ENCODE measurements around the gene ARRDC1. TPM values are rescaled to one million over a fixed set of nuclear protein-coding genes. Genes with fewer than 3 reads are reported as not detected.

ARRDC1 gene
- total RNA-seq, 1 donor from 2014 or later, result 36.5 TPM

DNA sequence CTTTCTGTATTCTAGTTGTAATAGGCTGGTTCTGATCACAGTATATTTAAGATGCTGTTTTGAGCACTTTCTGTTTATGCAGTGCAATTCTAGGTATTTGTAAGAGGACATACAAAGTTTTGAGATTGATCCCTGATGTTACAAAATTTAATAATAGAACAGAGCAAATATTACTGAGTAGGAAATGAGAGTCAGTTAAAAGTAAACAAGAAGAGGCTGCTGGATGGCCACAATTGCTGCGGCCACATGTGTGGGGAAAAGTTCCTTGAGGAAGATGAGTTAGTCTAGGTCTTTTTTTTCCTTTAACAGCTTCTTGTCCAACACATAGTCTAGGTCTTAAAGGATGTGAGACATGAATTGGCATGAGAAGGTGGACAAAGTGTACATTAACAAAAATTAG is 24.6 kb downstream of the ARRDC1 start:
- TF ChIP-seq, protein P1, sequence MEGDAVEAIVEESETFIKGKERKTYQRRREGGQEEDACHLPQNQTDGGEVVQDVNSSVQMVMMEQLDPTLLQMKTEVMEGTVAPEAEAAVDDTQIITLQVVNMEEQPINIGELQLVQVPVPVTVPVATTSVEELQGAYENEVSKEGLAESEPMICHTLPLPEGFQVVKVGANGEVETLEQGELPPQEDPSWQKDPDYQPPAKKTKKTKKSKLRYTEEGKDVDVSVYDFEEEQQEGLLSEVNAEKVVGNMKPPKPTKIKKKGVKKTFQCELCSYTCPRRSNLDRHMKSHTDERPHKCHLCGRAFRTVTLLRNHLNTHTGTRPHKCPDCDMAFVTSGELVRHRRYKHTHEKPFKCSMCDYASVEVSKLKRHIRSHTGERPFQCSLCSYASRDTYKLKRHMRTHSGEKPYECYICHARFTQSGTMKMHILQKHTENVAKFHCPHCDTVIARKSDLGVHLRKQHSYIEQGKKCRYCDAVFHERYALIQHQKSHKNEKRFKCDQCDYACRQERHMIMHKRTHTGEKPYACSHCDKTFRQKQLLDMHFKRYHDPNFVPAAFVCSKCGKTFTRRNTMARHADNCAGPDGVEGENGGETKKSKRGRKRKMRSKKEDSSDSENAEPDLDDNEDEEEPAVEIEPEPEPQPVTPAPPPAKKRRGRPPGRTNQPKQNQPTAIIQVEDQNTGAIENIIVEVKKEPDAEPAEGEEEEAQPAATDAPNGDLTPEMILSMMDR (IDR thresholded peaks at IDR 0.05; ENCODE audit: unreplicated experiment), result no peak

DNA sequence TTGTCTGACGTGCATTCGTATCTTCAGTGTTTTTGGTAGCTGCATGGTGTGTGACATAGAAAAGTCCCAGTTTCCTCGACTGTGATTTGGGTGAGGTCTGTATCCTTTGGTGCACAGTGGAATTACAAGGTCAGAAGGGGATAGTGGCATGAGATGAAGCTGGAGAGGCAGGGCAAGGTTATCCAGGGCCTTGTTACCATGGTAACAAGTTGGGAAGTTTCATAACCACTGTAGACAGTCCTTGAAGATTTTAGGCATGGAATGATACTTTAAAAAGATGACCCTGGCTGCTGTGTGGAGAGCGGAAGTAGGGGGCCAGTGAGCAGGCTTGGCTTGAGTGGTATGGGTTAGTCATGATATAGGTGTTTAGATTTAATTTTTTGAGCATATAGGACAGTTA is 25.2 kb downstream of the ARRDC1 start:
- H3K27me3 Mint-ChIP-seq (ENCODE audit: low read depth), result no peaks in the 10 kb centered on the region
- H3K4me3 Mint-ChIP-seq, result no peak overlapping the region
- no peak overlapping the region for H3K27ac Mint-ChIP-seq
- DNase-seq (ENCODE audit: low spot score in 2 of 2, unreplicated experiment in 2 of 2), result no peak
- H3K4me1 Mint-ChIP-seq, result peaks cover 13% of the 10 kb centered on the region
- H3K36me3 Mint-ChIP-seq, result peaks cover 2% of the 10 kb centered on the region
- TF ChIP-seq, protein P1 (IDR thresholded peaks at IDR 0.05; ENCODE audit: unreplicated experiment), result no peak
- no peaks in the 10 kb centered on the region for H3K9me3 Mint-ChIP-seq

More for the DNA sequence above, 24.6 kb downstream of the ARRDC1 start:
- Mint-ChIP-seq H3K4me1 (peaks cover 13% of the 10 kb centered on the region), H3K36me3 (peaks cover 4% of the 10 kb centered on the region), H3K27ac (peak overlapping the region; percentile 31), H3K4me3 (no peak overlapping the region), H3K27me3 (ENCODE audit: low read depth) (no peaks in the 10 kb centered on the region), H3K9me3 (no peaks in the 10 kb centered on the region)
- no peak for DNase-seq (ENCODE audit: low spot score in 2 of 2, unreplicated experiment in 2 of 2)

GRCh38 chr9:137631345-137632229 is 26.1 kb downstream of the ARRDC1 start:
- H3K4me3 Mint-ChIP-seq, result no peak overlapping the region
- no peak overlapping the region for H3K27ac Mint-ChIP-seq
- H3K36me3 Mint-ChIP-seq, result no peaks in the 10 kb centered on the region
- H3K4me1 Mint-ChIP-seq, result peaks cover 13% of the 10 kb centered on the region
- H3K27me3 Mint-ChIP-seq (ENCODE audit: low read depth), result no peaks in the 10 kb centered on the region
- TF ChIP-seq, protein P1 (IDR thresholded peaks at IDR 0.05; ENCODE audit: unreplicated experiment), result no peak
- no peak for DNase-seq (ENCODE audit: low spot score in 2 of 2, unreplicated experiment in 2 of 2)
- no peaks in the 10 kb centered on the region for H3K9me3 Mint-ChIP-seq

DNA sequence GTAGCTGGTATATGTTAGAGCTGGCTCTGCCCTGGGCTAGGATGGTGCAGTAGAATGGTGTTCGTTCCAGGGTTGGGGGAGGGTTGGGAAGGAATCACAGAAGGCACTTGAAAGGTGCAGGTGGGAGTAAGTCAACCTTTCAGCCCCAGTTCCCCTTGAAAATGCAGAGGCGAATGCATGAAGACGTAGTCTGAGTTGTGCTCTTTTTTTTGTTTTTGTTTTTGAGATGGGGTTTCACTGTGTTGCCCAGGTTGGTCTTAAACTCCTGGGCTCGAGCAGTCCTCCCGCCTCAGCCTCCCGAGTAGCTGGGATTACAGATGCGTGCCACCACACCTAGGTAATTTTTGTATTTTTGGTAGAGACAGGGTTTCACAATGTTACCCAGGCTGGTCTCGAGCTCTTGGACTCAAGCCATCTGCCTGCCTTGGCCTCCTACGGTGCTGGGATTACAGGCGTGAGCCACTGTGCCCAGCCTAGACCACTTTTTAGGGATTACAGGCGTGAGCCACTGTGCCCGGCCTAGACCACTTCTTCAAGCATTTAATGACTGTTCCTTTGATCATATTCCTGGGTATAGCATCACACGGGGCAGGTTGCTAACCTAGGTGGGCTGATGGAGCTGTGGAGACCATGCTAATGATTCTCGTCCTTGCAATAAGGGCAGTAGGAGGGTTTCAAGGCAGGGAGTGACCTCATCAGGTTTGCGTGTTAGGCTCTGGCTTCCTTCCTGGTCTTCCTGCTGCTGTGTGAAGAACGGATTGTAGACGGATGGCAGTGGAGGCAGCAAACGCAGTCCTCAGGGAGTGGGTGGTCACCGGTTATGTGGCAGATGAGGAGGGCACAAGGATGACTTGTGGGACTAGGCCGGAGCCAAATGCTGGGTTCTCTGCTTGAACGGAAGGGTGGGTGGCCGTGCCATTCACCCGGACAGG is 27.0 kb downstream of the ARRDC1 start:
- H3K27ac Mint-ChIP-seq, result peak overlapping the region; percentile 28
- peaks cover 13% of the 10 kb centered on the region for H3K4me1 Mint-ChIP-seq
- TF ChIP-seq, protein P1 (IDR thresholded peaks at IDR 0.05; ENCODE audit: unreplicated experiment), result no peak
- no peak overlapping the region for H3K4me3 Mint-ChIP-seq
- no peaks in the 10 kb centered on the region for H3K36me3 Mint-ChIP-seq
- no peak for DNase-seq (ENCODE audit: low spot score in 2 of 2, unreplicated experiment in 2 of 2)
- H3K27me3 Mint-ChIP-seq (ENCODE audit: low read depth), result no peaks in the 10 kb centered on the region
- H3K9me3 Mint-ChIP-seq, result no peaks in the 10 kb centered on the region

DNA sequence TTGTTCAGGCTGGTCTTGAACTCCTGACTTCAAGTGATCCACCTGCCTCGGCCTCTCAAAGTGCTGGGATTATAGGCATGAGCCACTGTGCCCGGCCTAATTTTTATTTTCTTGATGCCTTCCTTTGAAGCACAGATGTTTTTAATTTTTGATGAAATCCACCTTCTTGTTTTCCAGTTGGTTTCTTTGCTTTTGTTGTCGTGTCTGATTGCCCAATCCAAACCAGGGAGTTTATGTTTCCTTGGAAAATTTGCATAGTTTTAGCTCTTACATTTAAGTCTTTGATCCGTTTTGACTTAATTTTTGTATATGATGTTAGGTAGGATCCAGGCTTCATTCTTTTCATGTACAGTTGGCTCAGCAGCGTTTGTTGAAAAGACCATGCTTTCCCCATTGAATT is 28.5 kb downstream of the ARRDC1 start:
- Mint-ChIP-seq H3K36me3 (peaks cover 2% of the 10 kb centered on the region), H3K27ac (peak overlapping the region; percentile 60), H3K4me3 (no peak overlapping the region), H3K9me3 (no peaks in the 10 kb centered on the region), H3K4me1 (peaks cover 6% of the 10 kb centered on the region), H3K27me3 (ENCODE audit: low read depth) (no peaks in the 10 kb centered on the region)
- DNase-seq (ENCODE audit: low spot score in 2 of 2, unreplicated experiment in 2 of 2), result no peak
- TF ChIP-seq, protein P1 (IDR thresholded peaks at IDR 0.05; ENCODE audit: unreplicated experiment), result no peak

All from mesothelial cell of epicardium (in vitro differentiated cells).